NCI-H2081 treated with DMSO at 0.1 percent for 48 hours (cell line): ENCODE data around the gene MICAL2.

Source experiments
- DNase-seq: peaks from one replicate; lab custom pipeline; 2025; lab: John Stamatoyannopoulos, UW

The MICAL2 gene

GRCh38 chr11:12110201-12110713 lies at the start of gene MICAL2:
TSS of gene MICAL2 (plus strand) at chr11:12110590. CDS start at chr11:12162156, 51,566 bp downstream.
- DNase-seq, result peak; percentile 13

GRCh38 chr11:12061851-12062560 lies 48.4 kb upstream of the MICAL2 start:
- no peak for DNase-seq

GRCh38 chr11:12063251-12063650 lies 47.1 kb upstream of the MICAL2 start:
- DNase-seq, result no peak

GRCh38 chr11:12064136-12064953 lies 46.0 kb upstream of the MICAL2 start:
- no peak for DNase-seq

- DNase-seq, result no peak
These were observed 45.5 kb upstream of the MICAL2 start for GRCh38 chr11:12064954-12065280.

GRCh38 chr11:12066056-12066798 lies 44.2 kb upstream of the MICAL2 start:
- no peak for DNase-seq

- DNase-seq, result no peak
These were observed 43.4 kb upstream of the MICAL2 start for GRCh38 chr11:12066799-12067508.

- DNase-seq, result no peak
These were observed 42.5 kb upstream of the MICAL2 start for GRCh38 chr11:12067796-12068357.

GRCh38 chr11:12069066-12069676 lies 41.2 kb upstream of the MICAL2 start:
- DNase-seq, result no peak

GRCh38 chr11:12070446-12071267 lies 39.7 kb upstream of the MICAL2 start:
- DNase-seq, result no peak

GRCh38 chr11:12071574-12071973 lies 38.8 kb upstream of the MICAL2 start:
- no peak for DNase-seq

- DNase-seq, result no peak
These were observed 37.0 kb upstream of the MICAL2 start for GRCh38 chr11:12073436-12073835.

GRCh38 chr11:12073886-12074285 lies 36.5 kb upstream of the MICAL2 start:
- no peak for DNase-seq

- no peak for DNase-seq
These were observed 35.7 kb upstream of the MICAL2 start for GRCh38 chr11:12074529-12075195.

GRCh38 chr11:12075291-12075690 lies 35.1 kb upstream of the MICAL2 start:
- DNase-seq, result no peak

GRCh38 chr11:12075822-12076821 lies 34.3 kb upstream of the MICAL2 start:
- DNase-seq, result no peak

GRCh38 chr11:12076840-12077534 lies 33.4 kb upstream of the MICAL2 start:
- DNase-seq, result no peak
